Astrocyte (in vitro differentiated cells and primary cell): ENCODE data around the gene FRMD4A.

Source experiments
- CTCF ChIP-seq: IDR thresholded peaks from 2 replicates; pipeline ENCODE4 v1.5.1; 2011; ENCODE audit warnings: low read depth, mild to moderate bottlenecking, inconsistent platforms, low read length, moderate library complexity; ENCODE audit not compliant: insufficient read depth
- EZH2 ChIP-seq: IDR thresholded peaks from 2 replicates; pipeline ENCODE4 v1.6.1; 2012; ENCODE audit warnings: mild to moderate bottlenecking, low read length, inconsistent platforms; ENCODE audit not compliant: insufficient read depth

GRCh38 chr10:14050598-14050997, 280.1 kb downstream of the FRMD4A start:
- TF ChIP-seq CTCF (no peak), EZH2 (no peak)
